CD4-positive, alpha-beta memory T cell (primary cell): ENCODE data around the gene RPS6KB2. TPM values are rescaled to one million over a fixed set of nuclear protein-coding genes. Genes with fewer than 3 reads are reported as not detected.

Experiments used
- CTCF ChIA-PET: fragments of 350-600 bp; sonication (Branson Sonifier 250); formaldehyde crosslinking; loops from one replicate; lab custom pipeline; 2021; ENCODE audit warnings: inconsistent platforms; ENCODE audit not compliant: partially characterized antibody; lab: Charles Lee
- POLR2A ChIA-PET: fragments of 350-600 bp; sonication (Branson Sonifier 250); formaldehyde crosslinking; loops from one replicate; lab custom pipeline; 2021; ENCODE audit not compliant: partially characterized antibody; lab: Charles Lee
- DNase-seq, 5 donors: peaks; one replicate each; pipeline versions ENCODE4 v3.0.0 to v3.0.0-alpha.2; 2020 to 2022; ENCODE audit warnings: mixed read lengths in 1 of 5
- H3K27ac ChIP-seq: one replicate; pipeline ENCODE4 v1.7.0; 2013; ENCODE audit warnings: low read depth, low read length
- H3K27me3 ChIP-seq: 2 replicates; pipeline ENCODE4 v1.7.0; 2013; ENCODE audit warnings: mild to moderate bottlenecking, low read length, moderate library complexity; ENCODE audit not compliant: insufficient read depth
- H3K36me3 ChIP-seq: 2 replicates; pipeline ENCODE4 v1.7.0; 2013; ENCODE audit warnings: mild to moderate bottlenecking, low read length, moderate library complexity; ENCODE audit not compliant: insufficient read depth
- H3K4me1 ChIP-seq: 2 replicates; pipeline ENCODE4 v1.7.0; 2013; ENCODE audit warnings: mild to moderate bottlenecking, low read length, moderate library complexity; ENCODE audit not compliant: insufficient read depth
- H3K4me3 ChIP-seq, 2 donors: one replicate each; pipeline ENCODE4 v1.7.0; 2013; ENCODE audit warnings: low read length in 2 of 2, mild to moderate bottlenecking in 1 of 2
- H3K9me3 ChIP-seq, 2 donors: one replicate each; pipeline ENCODE4 v1.7.0; 2013; ENCODE audit warnings: low read length in 2 of 2, control low read depth in 1 of 2; ENCODE audit not compliant: control insufficient read depth in 1 of 2
- H3K27ac Mint-ChIP-seq, 7 donors: one replicate each; pipeline ENCODE4 v1.8.0; 2020 to 2021; ENCODE audit warnings: mixed read lengths in 7 of 7, mild to moderate bottlenecking in 6 of 7, inconsistent platforms in 3 of 7, moderate library complexity in 3 of 7
- H3K27me3 Mint-ChIP-seq, 2 donors: one replicate each; pipeline ENCODE4 v1.8.0; 2020 to 2021; ENCODE audit warnings: mixed read lengths in 2 of 2
- H3K36me3 Mint-ChIP-seq, 2 donors: one replicate each; pipeline ENCODE4 v1.8.0; 2020 to 2021; ENCODE audit warnings: mixed read lengths in 2 of 2, inconsistent platforms in 1 of 2, mild to moderate bottlenecking in 1 of 2
- H3K4me1 Mint-ChIP-seq, 4 donors: one replicate each; pipeline ENCODE4 v1.8.0; 2020 to 2021; ENCODE audit warnings: mixed read lengths in 4 of 4, mild to moderate bottlenecking in 1 of 4
- H3K4me3 Mint-ChIP-seq, 8 donors: one replicate each; pipeline ENCODE4 v1.8.0; 2020 to 2021; ENCODE audit warnings: mixed read lengths in 8 of 8, mild to moderate bottlenecking in 7 of 8, moderate library complexity in 6 of 8, inconsistent platforms in 3 of 8
- H3K9me3 Mint-ChIP-seq, 8 donors: one replicate each; pipeline ENCODE4 v1.8.0; 2020 to 2021; ENCODE audit warnings: mixed read lengths in 8 of 8, mild to moderate bottlenecking in 5 of 8, inconsistent platforms in 3 of 8, moderate library complexity in 1 of 8
- intact Hi-C: fragments of 100-400 bp; cut with micrococcal nuclease; formaldehyde crosslinking; loops from one replicate; pipeline ENCODE4 v1.15.1; 2023
- polyA plus RNA-seq, 2 donors: library from polyadenylated mRNA; unstranded; fragments of 300-500 nt; fragmentation: Illumina TruSeq; gene quantifications; one replicate each; pipeline ENCODE4 v1.2.3, GENCODE V29; 2021
- total RNA-seq, 2 experiments: library from RNA; stranded (reverse); gene quantifications; one replicate each; pipeline ENCODE4 v1.2.3, GENCODE V29; 2021

Gene RPS6KB2
- total and polyA plus RNA-seq, 4 experiments from 2014 or later: 55.2 to 79.9 (median 68.2) TPM

DNA sequence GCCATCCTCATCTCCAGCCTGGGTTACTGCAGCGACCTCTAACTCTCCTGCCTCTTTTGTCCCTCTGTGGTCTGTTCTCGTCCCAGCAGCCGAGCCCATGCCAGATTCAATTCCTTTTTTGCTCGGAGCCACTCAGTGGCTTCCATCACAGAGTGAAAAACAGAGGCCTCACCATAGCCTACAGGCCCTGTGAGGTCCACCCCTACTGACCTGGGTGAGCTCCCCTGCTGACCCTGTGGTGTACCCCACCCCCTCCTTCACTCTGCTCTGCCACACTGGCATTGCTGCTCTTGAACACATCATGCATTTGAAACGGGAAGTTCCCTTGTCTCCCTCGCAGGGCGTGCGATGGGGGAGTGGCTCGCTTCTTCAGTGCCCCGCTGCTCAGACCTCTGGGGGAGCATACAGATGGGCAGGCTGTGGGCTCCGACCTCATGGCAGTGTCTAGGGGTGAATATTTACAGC is 56.6 kb downstream of the RPS6KB2 start:
- H3K4me3 ChIP-seq: peak overlapping the region; percentile 32 to 78
- Mint-ChIP-seq H3K9me3 (no peaks in the 10 kb centered on the region), H3K4me1 (peaks cover 46 to 73% (median 59%) of the 10 kb centered on the region in 4 donors), H3K4me3 (peak overlapping the region; percentile 95 to 100 (median 98)), H3K27me3 (no peaks in the 10 kb centered on the region), H3K36me3 (peaks cover 13 to 38% of the 10 kb centered on the region in 2 donors), H3K27ac (peak overlapping the region; percentile 94 to 100 (median 99))
- peaks cover 71% of the 10 kb centered on the region for H3K4me1 ChIP-seq
- H3K36me3 ChIP-seq: peaks cover 19% of the 10 kb centered on the region
- DNase-seq: peak; percentile 44 to 86 (median 50)
- peak overlapping the region; percentile 91 for H3K27ac ChIP-seq
- POLR2A ChIA-PET: interaction anchor here (0.7 to 16.2 kb wide), 21 partner anchors 8 to 213 kb away, joined by 3 to 279 read pairs (median 15); partner anchors contain the start of genes CORO1B, PITPNM1, POLD4 and PPP1CA
- intact Hi-C loops: loop anchor here (1.0 kb wide), 3 partner anchors 21 to 94 kb away; partner anchors contain the start of genes PTPRCAP and RAD9A
- no peaks in the 10 kb centered on the region for H3K9me3 ChIP-seq
- no peaks in the 10 kb centered on the region for H3K27me3 ChIP-seq
- CTCF ChIA-PET: interaction anchor here (0.7 to 2.1 kb wide), 5 partner anchors 15 to 128 kb away, joined by 3 to 9 read pairs (median 3); partner anchors contain the start of gene PPP1CA

Other genes with a start within 250 kb of the RPS6KB2 start
- gene GRK2, start 162.0 kb upstream of the RPS6KB2 start, total RNA-seq: 100 to 1,000 TPM; 299 to 310 TPM
- gene GRK2, start 162.0 kb upstream of the RPS6KB2 start, polyA plus RNA-seq: 10 to 100 TPM; 12.8 to 63.7 TPM
- 100 to 1,000 TPM; 244 to 247 TPM for gene ANKRD13D, start 139.2 kb upstream of the RPS6KB2 start, total RNA-seq
- gene ANKRD13D, start 139.2 kb upstream of the RPS6KB2 start, polyA plus RNA-seq: 10 to 100 TPM; 12.0 to 31.3 TPM
- gene SSH3, start 125.0 kb upstream of the RPS6KB2 start, total RNA-seq: 10 to 100 TPM; 22.5 to 26.3 TPM
- 1 to 10 TPM in 1 of 2 donors, under 1 TPM in 1; 0.79 to 6.5 TPM for gene SSH3, start 125.0 kb upstream of the RPS6KB2 start, polyA plus RNA-seq
- gene POLD4, start 74.9 kb upstream of the RPS6KB2 start, total RNA-seq: 10 to 100 TPM; 87.9 to 91.3 TPM
- 10 to 100 TPM; 93.6 to 96.2 TPM for gene POLD4, start 74.9 kb upstream of the RPS6KB2 start, polyA plus RNA-seq
- 1 to 10 TPM; 5.4 to 6.4 TPM for gene CLCF1, start 54.9 kb upstream of the RPS6KB2 start, total RNA-seq
- gene CLCF1, start 54.9 kb upstream of the RPS6KB2 start, polyA plus RNA-seq: 1 to 10 TPM in 1 of 2 donors, under 1 TPM in 1; 0.45 to 4.4 TPM
- 10 to 100 TPM; 51.8 to 55.9 TPM for gene RAD9A, start 36.5 kb upstream of the RPS6KB2 start, total RNA-seq
- 1 to 10 TPM; 6.7 to 8.3 TPM for gene RAD9A, start 36.5 kb upstream of the RPS6KB2 start, polyA plus RNA-seq
- gene PPP1CA, start 26.6 kb upstream of the RPS6KB2 start, total RNA-seq: 100 to 1,000 TPM; 159 to 161 TPM
- 100 to 1,000 TPM; 474 to 774 TPM for gene PPP1CA, start 26.6 kb upstream of the RPS6KB2 start, polyA plus RNA-seq
- 100 to 1,000 TPM; 371 to 382 TPM for gene TBC1D10C, start 24.4 kb upstream of the RPS6KB2 start, total RNA-seq
- 100 to 1,000 TPM; 316 to 331 TPM for gene TBC1D10C, start 24.4 kb upstream of the RPS6KB2 start, polyA plus RNA-seq
- 1 to 10 TPM; 2.3 to 3.3 TPM for gene CARNS1, start 12.8 kb upstream of the RPS6KB2 start, total RNA-seq
- gene CARNS1, start 12.8 kb upstream of the RPS6KB2 start, polyA plus RNA-seq: under 1 TPM; 0.45 to 0.81 TPM
- gene PTPRCAP, start 9.2 kb downstream of the RPS6KB2 start, total RNA-seq: 100 to 1,000 TPM; 208 to 228 TPM
- gene PTPRCAP, start 9.2 kb downstream of the RPS6KB2 start, polyA plus RNA-seq: 100 to 1,000 TPM; 613 TPM
- gene CORO1B, start 15.0 kb downstream of the RPS6KB2 start, total RNA-seq: 10 to 100 TPM; 22.7 to 23.2 TPM
- gene CORO1B, start 15.0 kb downstream of the RPS6KB2 start, polyA plus RNA-seq: 10 to 100 TPM; 79.1 to 92.2 TPM
- not detected for gene GPR152, start 24.2 kb downstream of the RPS6KB2 start, total RNA-seq
- 1 to 10 TPM in 1 of 2 donors, under 1 TPM in 1; 0.35 to 1.7 TPM for gene GPR152, start 24.2 kb downstream of the RPS6KB2 start, polyA plus RNA-seq
- 1 to 10 TPM; 1.4 to 2.3 TPM for gene CABP4, start 26.9 kb downstream of the RPS6KB2 start, total RNA-seq
- gene CABP4, start 26.9 kb downstream of the RPS6KB2 start, polyA plus RNA-seq: under 1 TPM; 0.27 to 0.84 TPM
- 10 to 100 TPM; 90.1 to 99.1 TPM for gene TMEM134, start 40.8 kb downstream of the RPS6KB2 start, total RNA-seq
- gene TMEM134, start 40.8 kb downstream of the RPS6KB2 start, polyA plus RNA-seq: 100 to 1,000 TPM; 152 to 162 TPM
- gene AIP, start 54.5 kb downstream of the RPS6KB2 start, total RNA-seq: 100 to 1,000 TPM; 131 to 132 TPM
- gene AIP, start 54.5 kb downstream of the RPS6KB2 start, polyA plus RNA-seq: 100 to 1,000 TPM; 152 to 185 TPM
- gene PITPNM1, start 76.9 kb downstream of the RPS6KB2 start, total RNA-seq: 100 to 1,000 TPM; 137 to 143 TPM
- gene PITPNM1, start 76.9 kb downstream of the RPS6KB2 start, polyA plus RNA-seq: 10 to 100 TPM; 15.0 to 43.6 TPM
- 10 to 100 TPM; 85.8 to 86.0 TPM for gene CDK2AP2, start 79.7 kb downstream of the RPS6KB2 start, total RNA-seq
- gene CDK2AP2, start 79.7 kb downstream of the RPS6KB2 start, polyA plus RNA-seq: 100 to 1,000 TPM in 1 of 2 donors, 10 to 100 TPM in 1; 83.3 to 152 TPM
- gene CABP2, start 95.0 kb downstream of the RPS6KB2 start, total RNA-seq: not detected
- gene CABP2, start 95.0 kb downstream of the RPS6KB2 start, polyA plus RNA-seq: not detected
- 100 to 1,000 TPM; 134 to 143 TPM for gene GSTP1, start 155.3 kb downstream of the RPS6KB2 start, total RNA-seq
- gene GSTP1, start 155.3 kb downstream of the RPS6KB2 start, polyA plus RNA-seq: 100 to 1,000 TPM; 236 to 245 TPM
- gene NDUFV1, start 178.4 kb downstream of the RPS6KB2 start, total RNA-seq: 100 to 1,000 TPM; 204 to 212 TPM
- 100 to 1,000 TPM; 124 to 133 TPM for gene NDUFV1, start 178.4 kb downstream of the RPS6KB2 start, polyA plus RNA-seq
- 1 to 10 TPM; 3.1 to 4.3 TPM for gene NUDT8, start 201.4 kb downstream of the RPS6KB2 start, total RNA-seq
- 1 to 10 TPM; 2.0 to 4.5 TPM for gene NUDT8, start 201.4 kb downstream of the RPS6KB2 start, polyA plus RNA-seq
- gene TBX10, start 211.3 kb downstream of the RPS6KB2 start, total RNA-seq: not detected
- gene TBX10, start 211.3 kb downstream of the RPS6KB2 start, polyA plus RNA-seq: not detected
- not detected for gene ACY3, start 222.2 kb downstream of the RPS6KB2 start, total RNA-seq
- under 1 TPM in 1 of 2 donors, not detected in 1; 0.48 TPM for gene ACY3, start 222.2 kb downstream of the RPS6KB2 start, polyA plus RNA-seq
- not detected for gene ALDH3B2, start 246.1 kb downstream of the RPS6KB2 start, total RNA-seq
- gene ALDH3B2, start 246.1 kb downstream of the RPS6KB2 start, polyA plus RNA-seq: not detected